HepG2 (cell line): Measurements from ENCODE around the gene RASSF7. TPM values are rescaled to one million over a fixed set of nuclear protein-coding genes. Genes with fewer than 3 reads are reported as not detected.

ENCODE experiments used
- ASH2L ChIP-seq: fragments of 300-600, 200-600 bp; sonication (generic); IDR thresholded peaks from 2 replicates; pipeline ENCODE4 v1.7.0; 2017; ENCODE audit warnings: low read depth, mild to moderate bottlenecking, moderate library complexity, mixed read lengths, low read length; ENCODE audit not compliant: insufficient read length
- CBX1 ChIP-seq: IDR thresholded peaks from one replicate; pipeline ENCODE4 v1.6.1; 2016; ENCODE audit warnings: antibody characterized with exemption, low read depth
- CCDC6 ChIP-seq: sonication (generic); formaldehyde crosslinking; IDR thresholded peaks from 2 replicates; pipeline ENCODE4 v1.8.1; 2022; ENCODE audit warnings: mild to moderate bottlenecking, missing genetic modification reagents, moderate library complexity
- HDAC1 ChIP-seq: sonication (generic); formaldehyde crosslinking; IDR thresholded peaks from 2 replicates; pipeline ENCODE4 v1.5.1; 2020; ENCODE audit warnings: mild to moderate bottlenecking, missing genetic modification reagents
- NR2F1 ChIP-seq, 2 experiments: fragments of 450-650 bp in 1 of 2; formaldehyde crosslinking in 1 of 2; IDR thresholded peaks; 2 replicates each; pipeline versions ENCODE4 v1.5.0 to v1.6.1; 2016 to 2020; ENCODE audit warnings: mild to moderate bottlenecking in 1 of 2, missing compliant biosample characterization in 1 of 2, missing genetic modification reagents in 1 of 2, moderate library complexity in 1 of 2
- NR3C1 ChIP-seq: sonication (generic); formaldehyde crosslinking; IDR thresholded peaks from 2 replicates; pipeline ENCODE4 v1.4.0; 2020; ENCODE audit warnings: missing genetic modification reagents
- SIN3A ChIP-seq: IDR thresholded peaks from 2 replicates; pipeline ENCODE4 v1.6.1; 2011; ENCODE audit warnings: low read depth, mild to moderate bottlenecking, control low read depth, low read length, borderline replicate concordance
- ZIK1 ChIP-seq: sonication (generic); formaldehyde crosslinking; IDR thresholded peaks from 2 replicates; pipeline ENCODE4 v1.5.0; 2020; ENCODE audit warnings: mild to moderate bottlenecking, low read depth, missing genetic modification reagents, borderline replicate concordance
- ZNF205 ChIP-seq: IDR thresholded peaks from 2 replicates; pipeline ENCODE4 v1.6.1; 2018; ENCODE audit warnings: missing biosample characterization, missing genetic modification reagents
- ZNF264 ChIP-seq: sonication (generic); formaldehyde crosslinking; IDR thresholded peaks from 2 replicates; pipeline ENCODE4 v1.4.0; 2020; ENCODE audit warnings: missing genetic modification reagents
- ZNF546 ChIP-seq: sonication (generic); formaldehyde crosslinking; conservative IDR thresholded peaks from 2 replicates; pipeline ENCODE4 v1.8.1; 2023; ENCODE audit warnings: mild to moderate bottlenecking, missing genetic modification reagents
- ZNF556 ChIP-seq: sonication (generic); formaldehyde crosslinking; IDR thresholded peaks from 2 replicates; pipeline ENCODE4 v1.4.0; 2020; ENCODE audit warnings: mild to moderate bottlenecking, missing genetic modification reagents, borderline replicate concordance
- ZNF781 ChIP-seq: sonication (generic); formaldehyde crosslinking; IDR thresholded peaks from 2 replicates; pipeline ENCODE4 v1.5.1; 2020; ENCODE audit warnings: borderline replicate concordance, mild to moderate bottlenecking, missing genetic modification reagents; ENCODE audit errors: not compliant biosample characterization
- ZNF790 ChIP-seq: sonication (generic); formaldehyde crosslinking; IDR thresholded peaks from 2 replicates; pipeline ENCODE4 v1.8.0; 2022; ENCODE audit warnings: missing genetic modification reagents, mild to moderate bottlenecking, borderline replicate concordance
- ZNF839 ChIP-seq: sonication (generic); formaldehyde crosslinking; IDR thresholded peaks from 2 replicates; pipeline ENCODE4 v1.4.0; 2020; ENCODE audit warnings: missing genetic modification reagents, mild to moderate bottlenecking, borderline replicate concordance
- polyA plus RNA-seq, 8 experiments: library from polyadenylated mRNA; depleted of rRNA in 3 of 8; stranded (reverse) in 7 of 8; unstranded in 1 of 8; fragments of >200 nt; fragmentation: Illumina TruSeq in 4 of 8; extraction: Trizol in 4 of 8; gene quantifications; 2 replicates each; pipeline versions ENCODE4 v1.2.1 to v1.2.3, GENCODE V29; 2011 to 2016; ENCODE audit warnings: low read depth in 4 of 8, missing spikeins in 1 of 8, mixed read lengths in 1 of 8; ENCODE audit not compliant: insufficient read depth in 1 of 8
- total RNA-seq, 5 experiments: library from RNA; depleted of rRNA; stranded (reverse); fragments of >200 nt; fragmentation: Illumina TruSeq; extraction: Trizol; gene quantifications; 2 replicates each; pipeline ENCODE4 v1.2.3, GENCODE V29; 2016; ENCODE audit warnings: low read depth in 1 of 5
- TF ChIP-seq, protein P1 (sequence below): IDR thresholded peaks from 2 replicates; pipeline ENCODE4 v1.6.1; 2016; ENCODE audit warnings: missing compliant biosample characterization, missing genetic modification reagents, borderline replicate concordance
- TF ChIP-seq, protein P2 (sequence below): sonication (generic); formaldehyde crosslinking; IDR thresholded peaks from 2 replicates; pipeline ENCODE4 v1.8.0; 2022; ENCODE audit warnings: mild to moderate bottlenecking, missing genetic modification reagents
- TF ChIP-seq, protein P3 (sequence below): IDR thresholded peaks from 2 replicates; pipeline ENCODE4 v1.6.1; 2016; ENCODE audit warnings: low read depth
- TF ChIP-seq, protein P4 (sequence below): sonication (generic); formaldehyde crosslinking; IDR thresholded peaks from 2 replicates; pipeline ENCODE4 v1.8.0; 2022; ENCODE audit warnings: mild to moderate bottlenecking, missing genetic modification reagents, borderline replicate concordance
- TF ChIP-seq, protein P5 (sequence below): IDR thresholded peaks from 2 replicates; pipeline ENCODE4 v1.6.1; 2016; ENCODE audit warnings: control low read depth

RASSF7 gene
- total and polyA plus RNA-seq, 2 of the 13 experiments (the other 11 are each of a cell fraction or from before 2014, with no cell fraction given) = 20.2 to 28.6 TPM

DNA sequence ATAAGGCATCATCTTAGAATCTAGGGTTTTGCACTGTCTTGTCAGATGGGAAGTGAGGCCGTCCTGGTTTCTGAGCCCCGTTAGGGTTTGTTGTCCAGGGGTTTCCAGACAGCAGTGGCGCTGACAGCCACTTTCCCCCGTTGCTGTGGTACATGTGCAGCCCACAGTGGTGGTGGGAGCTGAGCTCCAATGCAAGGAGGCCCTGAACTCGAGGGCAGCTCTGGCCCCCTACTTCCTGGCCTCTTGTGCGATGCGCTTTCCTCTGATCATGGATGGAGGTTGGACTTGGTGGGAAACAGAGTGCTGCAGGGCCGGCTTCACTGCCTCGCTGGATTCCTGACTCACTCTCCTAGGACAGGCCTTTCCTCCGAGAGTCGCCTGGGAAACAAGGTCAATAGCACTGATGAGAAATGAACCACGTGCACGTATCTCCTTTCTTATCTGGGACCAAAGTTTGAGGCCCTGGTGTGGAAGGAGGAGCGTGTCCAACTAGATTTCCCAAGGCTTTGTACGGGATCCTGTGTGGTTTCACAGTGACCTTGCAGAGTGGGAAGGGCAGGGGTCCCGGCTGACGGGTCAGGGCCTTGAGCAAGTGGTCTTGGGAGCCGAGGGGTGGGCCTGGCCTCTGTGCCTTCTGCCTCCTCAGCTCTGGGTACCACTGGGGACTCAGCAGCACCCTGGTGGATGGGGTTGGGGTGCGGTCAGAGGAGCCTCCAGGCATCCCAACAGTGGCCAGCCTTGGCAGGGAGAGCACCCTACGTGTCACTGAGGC lies 19.2 kb downstream of the RASSF7 start (continued):
- TF ChIP-seq, protein P1, sequence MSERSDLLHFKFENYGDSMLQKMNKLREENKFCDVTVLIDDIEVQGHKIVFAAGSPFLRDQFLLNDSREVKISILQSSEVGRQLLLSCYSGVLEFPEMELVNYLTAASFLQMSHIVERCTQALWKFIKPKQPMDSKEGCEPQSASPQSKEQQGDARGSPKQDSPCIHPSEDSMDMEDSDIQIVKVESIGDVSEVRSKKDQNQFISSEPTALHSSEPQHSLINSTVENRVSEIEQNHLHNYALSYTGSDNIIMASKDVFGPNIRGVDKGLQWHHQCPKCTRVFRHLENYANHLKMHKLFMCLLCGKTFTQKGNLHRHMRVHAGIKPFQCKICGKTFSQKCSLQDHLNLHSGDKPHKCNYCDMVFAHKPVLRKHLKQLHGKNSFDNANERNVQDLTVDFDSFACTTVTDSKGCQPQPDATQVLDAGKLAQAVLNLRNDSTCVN (CRISPR knock-in tag) = no peak
- TF ChIP-seq CBX1 = no peak
- TF ChIP-seq NR3C1 = no peak
- TF ChIP-seq, protein P2, sequence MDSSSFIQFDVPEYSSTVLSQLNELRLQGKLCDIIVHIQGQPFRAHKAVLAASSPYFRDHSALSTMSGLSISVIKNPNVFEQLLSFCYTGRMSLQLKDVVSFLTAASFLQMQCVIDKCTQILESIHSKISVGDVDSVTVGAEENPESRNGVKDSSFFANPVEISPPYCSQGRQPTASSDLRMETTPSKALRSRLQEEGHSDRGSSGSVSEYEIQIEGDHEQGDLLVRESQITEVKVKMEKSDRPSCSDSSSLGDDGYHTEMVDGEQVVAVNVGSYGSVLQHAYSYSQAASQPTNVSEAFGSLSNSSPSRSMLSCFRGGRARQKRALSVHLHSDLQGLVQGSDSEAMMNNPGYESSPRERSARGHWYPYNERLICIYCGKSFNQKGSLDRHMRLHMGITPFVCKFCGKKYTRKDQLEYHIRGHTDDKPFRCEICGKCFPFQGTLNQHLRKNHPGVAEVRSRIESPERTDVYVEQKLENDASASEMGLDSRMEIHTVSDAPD = no peak
- TF ChIP-seq, protein P3, sequence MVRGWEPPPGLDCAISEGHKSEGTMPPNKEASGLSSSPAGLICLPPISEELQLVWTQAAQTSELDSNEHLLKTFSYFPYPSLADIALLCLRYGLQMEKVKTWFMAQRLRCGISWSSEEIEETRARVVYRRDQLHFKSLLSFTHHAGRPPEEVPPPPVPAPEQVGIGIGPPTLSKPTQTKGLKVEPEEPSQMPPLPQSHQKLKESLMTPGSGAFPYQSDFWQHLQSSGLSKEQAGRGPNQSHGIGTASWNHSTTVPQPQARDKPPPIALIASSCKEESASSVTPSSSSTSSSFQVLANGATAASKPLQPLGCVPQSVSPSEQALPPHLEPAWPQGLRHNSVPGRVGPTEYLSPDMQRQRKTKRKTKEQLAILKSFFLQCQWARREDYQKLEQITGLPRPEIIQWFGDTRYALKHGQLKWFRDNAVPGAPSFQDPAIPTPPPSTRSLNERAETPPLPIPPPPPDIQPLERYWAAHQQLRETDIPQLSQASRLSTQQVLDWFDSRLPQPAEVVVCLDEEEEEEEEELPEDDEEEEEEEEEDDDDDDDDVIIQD (CRISPR knock-in tag) = no peak
- no peak for TF ChIP-seq ZNF546 (CRISPR knock-in tag)
- TF ChIP-seq ZNF790 = no peak
- TF ChIP-seq ASH2L = no peak
- TF ChIP-seq ZNF205 (CRISPR knock-in tag) = no peak; the same call in 1 of the 2 replicates
- no peak for TF ChIP-seq CCDC6 (CRISPR knock-in tag)
- no peak for TF ChIP-seq ZNF839 (CRISPR knock-in tag)
- TF ChIP-seq ZIK1 (CRISPR knock-in tag) = no peak
- TF ChIP-seq NR2F1 (CRISPR knock-in tag; IDR thresholded peaks at IDR 0.05) = peak; percentile 38 to 51; a peak in 3 of 4 replicates
- peak; percentile 53 for TF ChIP-seq ZNF781 (CRISPR knock-in tag)
- TF ChIP-seq, protein P4, sequence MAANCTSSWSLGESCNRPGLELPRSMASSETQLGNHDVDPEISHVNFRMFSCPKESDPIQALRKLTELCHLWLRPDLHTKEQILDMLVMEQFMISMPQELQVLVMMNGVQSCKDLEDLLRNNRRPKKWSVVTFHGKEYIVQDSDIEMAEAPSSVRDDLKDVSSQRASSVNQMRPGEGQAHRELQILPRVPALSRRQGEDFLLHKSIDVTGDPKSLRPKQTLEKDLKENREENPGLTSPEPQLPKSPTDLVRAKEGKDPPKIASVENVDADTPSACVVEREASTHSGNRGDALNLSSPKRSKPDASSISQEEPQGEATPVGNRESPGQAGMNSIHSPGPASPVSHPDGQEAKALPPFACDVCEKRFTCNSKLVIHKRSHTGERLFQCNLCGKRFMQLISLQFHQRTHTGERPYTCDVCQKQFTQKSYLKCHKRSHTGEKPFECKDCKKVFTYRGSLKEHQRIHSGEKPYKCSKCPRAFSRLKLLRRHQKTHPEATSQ = no peak
- TF ChIP-seq ZNF556 (CRISPR knock-in tag) = no peak
- no peak for TF ChIP-seq ZNF264
- TF ChIP-seq, protein P5, sequence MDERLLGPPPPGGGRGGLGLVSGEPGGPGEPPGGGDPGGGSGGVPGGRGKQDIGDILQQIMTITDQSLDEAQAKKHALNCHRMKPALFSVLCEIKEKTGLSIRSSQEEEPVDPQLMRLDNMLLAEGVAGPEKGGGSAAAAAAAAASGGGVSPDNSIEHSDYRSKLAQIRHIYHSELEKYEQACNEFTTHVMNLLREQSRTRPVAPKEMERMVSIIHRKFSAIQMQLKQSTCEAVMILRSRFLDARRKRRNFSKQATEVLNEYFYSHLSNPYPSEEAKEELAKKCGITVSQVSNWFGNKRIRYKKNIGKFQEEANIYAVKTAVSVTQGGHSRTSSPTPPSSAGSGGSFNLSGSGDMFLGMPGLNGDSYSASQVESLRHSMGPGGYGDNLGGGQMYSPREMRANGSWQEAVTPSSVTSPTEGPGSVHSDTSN = no peak
- peak; percentile 75; the same call in 1 of the 2 replicates for TF ChIP-seq HDAC1 (CRISPR knock-in tag)
- TF ChIP-seq SIN3A = no peak
